Stomach (tissue), 4 donors: ENCODE results near the gene DNAH3.

Experiments used
- POLR2AphosphoS5 ChIP-seq, 3 donors: sonication (generic); formaldehyde crosslinking; IDR thresholded peaks; one replicate each; pipeline ENCODE4 v1.6.1; 2016; ENCODE audit warnings: antibody characterized with exemption in 3 of 3
- TF ChIP-seq, protein P1 (sequence below), 7 experiments: fragments of 450-650 bp in 4 of 7; fragments of 200-600 bp in 3 of 7; sonication (generic) in 3 of 7; IDR thresholded peaks; one replicate each; pipeline ENCODE4 v1.5.1; 2016 to 2019; ENCODE audit warnings: antibody characterized with exemption in 7 of 7, control low read depth in 2 of 7, mild to moderate bottlenecking in 1 of 7

DNA sequence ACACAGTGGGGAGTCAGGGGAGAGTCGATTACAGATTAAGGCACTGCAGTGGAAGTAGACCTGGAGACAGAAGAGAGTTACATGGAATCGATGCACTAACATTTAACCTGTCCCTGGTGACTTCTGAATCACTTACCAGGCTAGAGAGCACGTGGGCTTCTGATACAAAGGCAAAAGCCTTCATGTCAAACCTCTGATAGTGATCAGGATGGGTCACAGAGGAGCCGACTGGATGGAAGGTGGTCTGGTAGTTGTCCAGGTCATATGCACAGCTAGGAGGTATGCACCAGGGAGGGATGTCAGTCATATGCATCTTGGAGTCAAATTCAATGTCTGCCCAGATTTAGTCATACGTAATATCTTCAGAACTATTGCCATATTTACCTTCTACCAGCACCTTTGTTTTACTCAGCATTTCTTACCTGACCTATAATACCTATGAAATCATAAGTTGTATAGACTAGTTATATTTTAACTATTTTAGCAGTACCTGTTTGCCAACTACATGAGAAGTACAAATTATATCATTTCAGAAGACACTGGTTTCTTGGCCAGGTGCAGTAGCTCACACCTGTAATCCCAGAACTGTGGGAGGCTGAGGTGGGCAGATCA, 49.1 kb upstream of the DNAH3 start:
- no peak for TF ChIP-seq POLR2AphosphoS5 (IDR thresholded peaks at IDR 0.05)
- TF ChIP-seq, protein P1, sequence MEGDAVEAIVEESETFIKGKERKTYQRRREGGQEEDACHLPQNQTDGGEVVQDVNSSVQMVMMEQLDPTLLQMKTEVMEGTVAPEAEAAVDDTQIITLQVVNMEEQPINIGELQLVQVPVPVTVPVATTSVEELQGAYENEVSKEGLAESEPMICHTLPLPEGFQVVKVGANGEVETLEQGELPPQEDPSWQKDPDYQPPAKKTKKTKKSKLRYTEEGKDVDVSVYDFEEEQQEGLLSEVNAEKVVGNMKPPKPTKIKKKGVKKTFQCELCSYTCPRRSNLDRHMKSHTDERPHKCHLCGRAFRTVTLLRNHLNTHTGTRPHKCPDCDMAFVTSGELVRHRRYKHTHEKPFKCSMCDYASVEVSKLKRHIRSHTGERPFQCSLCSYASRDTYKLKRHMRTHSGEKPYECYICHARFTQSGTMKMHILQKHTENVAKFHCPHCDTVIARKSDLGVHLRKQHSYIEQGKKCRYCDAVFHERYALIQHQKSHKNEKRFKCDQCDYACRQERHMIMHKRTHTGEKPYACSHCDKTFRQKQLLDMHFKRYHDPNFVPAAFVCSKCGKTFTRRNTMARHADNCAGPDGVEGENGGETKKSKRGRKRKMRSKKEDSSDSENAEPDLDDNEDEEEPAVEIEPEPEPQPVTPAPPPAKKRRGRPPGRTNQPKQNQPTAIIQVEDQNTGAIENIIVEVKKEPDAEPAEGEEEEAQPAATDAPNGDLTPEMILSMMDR (IDR thresholded peaks at IDR 0.05), result no peak
